NB4 (cell line): ENCODE measurements around the gene RGL1.

Source experiments
- DNase-seq: peaks from one replicate; pipeline ENCODE4 v3.0.0; 2010; ENCODE audit warnings: low read depth
- H3K4me3 ChIP-seq: one replicate; pipeline ENCODE4 v1.5.1; 2011; ENCODE audit warnings: mild to moderate bottlenecking, low read depth, low read length, moderate library complexity
- MYC ChIP-seq: IDR thresholded peaks from 2 replicates; pipeline ENCODE4 v1.6.1; 2011; ENCODE audit warnings: low read depth, low read length
- POLR2A ChIP-seq: IDR thresholded peaks from 2 replicates; pipeline ENCODE4 v1.6.1; 2011; ENCODE audit warnings: mild to moderate bottlenecking; ENCODE audit not compliant: insufficient read length; ENCODE audit errors: extremely low read depth
- TF ChIP-seq, protein P1 (sequence below): IDR thresholded peaks from 2 replicates; pipeline ENCODE4 v1.6.1; 2011; ENCODE audit warnings: low read depth, low read length
- TF ChIP-seq, protein P2 (sequence below): IDR thresholded peaks from one replicate; pipeline ENCODE4 v1.5.1; 2012; ENCODE audit warnings: low read depth, low read length

RGL1 gene

DNA sequence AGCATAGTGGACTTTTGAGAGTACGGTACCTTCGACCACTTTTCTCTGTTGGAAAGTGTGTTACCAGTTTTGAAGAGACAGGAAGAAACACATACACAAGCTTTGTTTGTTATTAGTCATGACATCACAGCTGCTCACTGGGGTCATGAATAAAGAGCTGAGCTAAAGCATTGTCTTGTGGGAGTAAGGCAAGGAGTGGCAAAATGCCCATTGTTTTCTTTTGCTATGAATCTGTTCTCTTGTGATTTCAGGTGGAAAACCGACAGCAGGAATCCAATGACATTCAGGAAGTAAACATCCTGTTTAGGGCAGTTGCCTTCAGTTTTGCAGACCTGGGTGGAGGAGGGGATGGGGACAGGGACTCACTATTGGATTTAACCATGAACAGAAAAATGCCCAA lies 66.2 kb downstream of the RGL1 start:
- H3K4me3 ChIP-seq, result no peak overlapping the region
- DNase-seq, result no peak
- TF ChIP-seq, protein P1, sequence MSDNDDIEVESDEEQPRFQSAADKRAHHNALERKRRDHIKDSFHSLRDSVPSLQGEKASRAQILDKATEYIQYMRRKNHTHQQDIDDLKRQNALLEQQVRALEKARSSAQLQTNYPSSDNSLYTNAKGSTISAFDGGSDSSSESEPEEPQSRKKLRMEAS, result no peak
- TF ChIP-seq, protein P2, sequence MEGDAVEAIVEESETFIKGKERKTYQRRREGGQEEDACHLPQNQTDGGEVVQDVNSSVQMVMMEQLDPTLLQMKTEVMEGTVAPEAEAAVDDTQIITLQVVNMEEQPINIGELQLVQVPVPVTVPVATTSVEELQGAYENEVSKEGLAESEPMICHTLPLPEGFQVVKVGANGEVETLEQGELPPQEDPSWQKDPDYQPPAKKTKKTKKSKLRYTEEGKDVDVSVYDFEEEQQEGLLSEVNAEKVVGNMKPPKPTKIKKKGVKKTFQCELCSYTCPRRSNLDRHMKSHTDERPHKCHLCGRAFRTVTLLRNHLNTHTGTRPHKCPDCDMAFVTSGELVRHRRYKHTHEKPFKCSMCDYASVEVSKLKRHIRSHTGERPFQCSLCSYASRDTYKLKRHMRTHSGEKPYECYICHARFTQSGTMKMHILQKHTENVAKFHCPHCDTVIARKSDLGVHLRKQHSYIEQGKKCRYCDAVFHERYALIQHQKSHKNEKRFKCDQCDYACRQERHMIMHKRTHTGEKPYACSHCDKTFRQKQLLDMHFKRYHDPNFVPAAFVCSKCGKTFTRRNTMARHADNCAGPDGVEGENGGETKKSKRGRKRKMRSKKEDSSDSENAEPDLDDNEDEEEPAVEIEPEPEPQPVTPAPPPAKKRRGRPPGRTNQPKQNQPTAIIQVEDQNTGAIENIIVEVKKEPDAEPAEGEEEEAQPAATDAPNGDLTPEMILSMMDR, result no peak
- TF ChIP-seq MYC (no peak), POLR2A (no peak)

DNA sequence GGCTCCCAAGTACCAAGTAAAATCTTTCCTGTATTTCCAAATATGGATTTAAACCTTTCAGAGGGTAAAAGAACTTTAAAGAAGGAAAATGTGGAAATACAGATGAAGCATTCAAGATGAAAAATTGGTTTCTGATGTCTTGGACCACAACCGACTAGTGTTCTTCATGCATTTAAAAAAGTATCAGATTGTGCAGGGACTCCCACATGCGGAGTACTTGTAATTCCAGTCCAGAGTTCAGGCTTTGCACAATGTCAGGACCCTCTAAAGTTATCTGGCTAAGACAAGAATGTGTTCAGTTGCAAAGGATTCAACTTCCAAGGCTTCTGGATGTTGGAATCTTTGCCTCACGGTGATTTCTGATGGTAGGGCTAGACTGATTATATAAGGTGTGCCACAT lies 66.7 kb downstream of the RGL1 start:
- TF ChIP-seq, protein P2, result no peak
- TF ChIP-seq MYC (no peak), POLR2A (no peak)
- TF ChIP-seq, protein P1, result no peak
- no peak overlapping the region for H3K4me3 ChIP-seq
- no peak for DNase-seq

DNA sequence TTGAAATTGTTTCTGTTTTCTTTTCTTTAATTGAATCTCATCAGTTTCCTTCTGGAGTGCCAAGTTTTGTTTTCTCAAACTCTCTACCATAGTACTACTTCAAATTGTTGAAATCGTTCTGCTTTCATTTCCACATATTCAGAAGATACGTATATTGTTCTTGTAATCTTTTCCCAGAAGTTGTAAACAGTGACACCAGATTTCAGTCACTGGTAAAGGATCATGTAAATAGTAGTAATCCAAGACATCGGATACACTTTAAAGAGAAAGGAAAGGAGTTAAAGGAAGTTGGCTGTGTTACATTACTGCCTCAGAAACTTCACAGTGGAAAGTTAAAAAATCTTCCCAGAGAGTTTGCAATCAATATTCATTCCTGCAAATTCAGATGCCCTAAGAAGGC lies 67.5 kb downstream of the RGL1 start:
- no peak overlapping the region for H3K4me3 ChIP-seq
- TF ChIP-seq MYC (no peak), POLR2A (no peak)
- TF ChIP-seq, protein P1, result no peak
- no peak for DNase-seq

DNA sequence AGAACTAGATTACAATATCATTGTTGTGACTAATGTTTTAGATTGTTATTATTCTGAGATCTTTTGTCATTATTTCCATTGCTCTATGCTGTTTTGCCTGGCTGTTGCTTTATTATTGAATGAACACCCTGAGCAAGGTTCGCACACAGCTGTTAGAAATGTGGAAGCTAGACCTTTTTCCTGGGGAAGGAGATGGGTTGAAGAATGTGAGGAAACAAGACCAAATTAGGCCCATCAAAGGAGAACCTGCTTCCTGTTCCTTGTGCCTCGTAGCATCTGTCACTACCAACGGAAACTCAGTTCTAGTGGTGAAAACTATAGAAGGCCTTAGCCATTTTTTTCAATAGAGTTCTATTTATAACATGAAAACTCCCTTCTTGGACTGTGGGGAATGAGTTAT lies 68.7 kb downstream of the RGL1 start:
- no peak overlapping the region for H3K4me3 ChIP-seq
- TF ChIP-seq MYC (no peak), POLR2A (no peak)
- TF ChIP-seq, protein P2, result no peak
- TF ChIP-seq, protein P1, result no peak
- DNase-seq, result no peak

DNA sequence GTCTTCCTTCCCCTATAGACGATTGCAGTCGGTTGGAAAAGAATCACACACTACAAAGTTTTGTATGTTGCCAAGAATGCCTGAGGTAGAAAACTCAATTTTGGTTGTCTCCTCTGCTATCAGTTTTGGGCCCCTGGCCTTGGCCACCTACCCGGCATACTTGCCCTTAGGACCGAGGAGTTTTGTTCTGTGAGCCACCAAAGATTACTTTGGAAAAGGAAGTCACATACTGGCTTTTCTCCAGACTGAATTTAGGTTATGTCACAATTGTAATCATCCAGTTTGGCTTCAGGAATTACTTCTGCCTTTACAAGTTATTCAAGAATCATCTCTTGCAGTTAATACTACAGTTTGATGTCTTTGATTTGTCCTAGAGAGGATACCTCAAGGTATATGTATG lies 71.4 kb downstream of the RGL1 start:
- TF ChIP-seq, protein P1, result no peak
- TF ChIP-seq POLR2A (no peak), MYC (no peak)
- TF ChIP-seq, protein P2, result no peak
- no peak overlapping the region for H3K4me3 ChIP-seq
- no peak for DNase-seq

DNA sequence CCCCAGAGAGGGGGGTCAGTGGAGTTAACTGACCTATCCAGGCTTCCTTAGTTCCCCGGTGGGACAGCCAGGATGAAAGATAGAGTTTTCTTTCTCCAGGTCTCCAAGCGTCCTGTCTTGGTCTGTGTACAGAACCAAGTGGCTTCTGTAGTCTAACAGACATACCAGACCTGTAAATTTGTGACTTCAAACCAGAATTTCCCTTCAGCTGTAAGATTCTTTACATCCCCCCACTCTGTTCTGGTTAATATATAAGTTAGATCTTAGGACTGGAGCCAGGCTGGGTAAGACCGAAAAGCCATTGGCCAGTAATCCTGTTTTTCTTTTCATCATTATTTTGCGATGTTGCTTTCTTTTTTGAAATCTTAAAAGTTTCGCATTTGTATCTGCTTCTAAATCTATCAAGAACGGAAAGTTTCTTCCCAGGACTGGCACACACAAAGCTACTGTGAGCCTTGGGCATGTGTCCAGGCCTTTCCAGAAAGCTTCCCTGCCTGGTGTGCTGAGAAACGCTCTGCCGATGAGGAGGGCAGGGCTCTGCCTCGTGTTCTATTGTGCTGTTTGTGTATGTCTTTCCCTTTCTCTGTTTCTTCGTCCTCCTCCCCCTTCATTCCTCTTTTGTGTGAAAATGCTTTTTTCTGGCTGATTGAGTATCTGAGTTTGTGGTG lies 72.3 kb downstream of the RGL1 start:
- no peak for DNase-seq
- TF ChIP-seq, protein P2, result no peak
- TF ChIP-seq POLR2A, result no peak
- no peak for TF ChIP-seq MYC
- TF ChIP-seq, protein P1, result no peak
- H3K4me3 ChIP-seq, result no peak overlapping the region
